ENCODE results near the gene HEBP1.
A peak's percentile ranks its signal among the peaks of the same experiment; 100 is the strongest.

Gene HEBP1

GRCh38 chr12:12999959-13000615, at the start of gene HEBP1:
Gene HEBP1, minus strand, starts transcription at chr12:13000265. Its CDS starts 151 bp downstream, at chr12:13000114.
- peak; percentile 97 for DNase-seq (ENCODE audit: extremely low spot score)
- TF ChIP-seq FOXK2 (IDR thresholded peaks at IDR 0.05) (no peak), L3MBTL2 (conservative IDR thresholded peaks at IDR 0.05) (peak; percentile 40; the same call in 1 of the 2 replicates)
- ChIA-PET POLR2A (no interaction called here), CTCF (interaction anchor here (0.5 to 0.8 kb wide), 2 partner anchors 155 to 212 kb away, joined by 3 read pairs; no protein-coding TSS in a partner anchor)

- DNase-seq (ENCODE audit: extremely low spot score), result no peak
- ChIA-PET POLR2A (no interaction called here), CTCF (interaction anchor here (0.7 to 1.2 kb wide), 2 partner anchors 13 to 162 kb away, joined by 3 to 4 read pairs; no protein-coding TSS in a partner anchor)
- TF ChIP-seq FOXA1 (IDR thresholded peaks at IDR 0.05), result no peak
- no peak for TF ChIP-seq FOXM1 (IDR thresholded peaks at IDR 0.05; ENCODE audit: borderline replicate concordance)
- TF ChIP-seq ELF4 (IDR thresholded peaks at IDR 0.05), result no peak
- TF ChIP-seq ZNF384 (IDR thresholded peaks at IDR 0.05), result no peak
- no peak for TF ChIP-seq SUZ12 (IDR thresholded peaks at IDR 0.05)
- no peak for TF ChIP-seq NFRKB (IDR thresholded peaks at IDR 0.05)
- TF ChIP-seq LEF1 (IDR thresholded peaks at IDR 0.05; ENCODE audit: borderline replicate concordance), result no peak
- TF ChIP-seq TARDBP (IDR thresholded peaks at IDR 0.05), result no peak
- TF ChIP-seq FOXK2 (IDR thresholded peaks at IDR 0.05), result no peak
- TF ChIP-seq L3MBTL2 (conservative IDR thresholded peaks at IDR 0.05), result no peak
- no peak for TF ChIP-seq PKNOX1 (IDR thresholded peaks at IDR 0.05)
- no peak for TF ChIP-seq ARNT (IDR thresholded peaks at IDR 0.05)
- TF ChIP-seq CTBP1 (IDR thresholded peaks at IDR 0.05; ENCODE audit: borderline replicate concordance), result no peak
- no peak for TF ChIP-seq SP1 (IDR thresholded peaks at IDR 0.05)
- no peak for TF ChIP-seq BHLHE40 (IDR thresholded peaks at IDR 0.05; ENCODE audit: borderline replicate concordance)
- no peak for TF ChIP-seq HDGF (IDR thresholded peaks at IDR 0.05; ENCODE audit: borderline replicate concordance)
These were observed 49.8 kb upstream of the HEBP1 start for GRCh38 chr12:13049816-13050215.

DNA sequence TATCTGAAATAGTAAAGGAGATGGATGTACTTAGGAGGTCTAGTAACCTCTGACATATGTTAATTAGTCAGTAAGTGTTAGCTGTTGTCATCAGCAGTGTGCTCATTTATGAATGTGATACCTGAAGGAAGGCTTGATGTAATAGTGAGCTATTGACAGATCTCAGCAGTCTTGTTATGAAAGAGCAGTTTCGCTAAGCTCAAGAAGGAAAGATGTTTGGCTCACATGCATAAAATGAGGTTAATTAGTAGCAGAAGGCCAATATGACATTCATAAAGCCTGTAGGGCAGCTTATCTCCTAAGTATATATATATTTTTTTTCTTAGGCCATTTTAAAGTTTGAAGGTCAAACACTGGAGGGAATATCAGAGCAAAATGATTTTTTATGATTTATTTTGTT, 46.9 kb upstream of the HEBP1 start:
- TF ChIP-seq ARNT (IDR thresholded peaks at IDR 0.05), result no peak
- no peak for TF ChIP-seq NFRKB (IDR thresholded peaks at IDR 0.05)
- no peak for TF ChIP-seq ELF4 (IDR thresholded peaks at IDR 0.05)
- TF ChIP-seq HDGF (IDR thresholded peaks at IDR 0.05; ENCODE audit: borderline replicate concordance), result no peak
- TF ChIP-seq ZNF384 (IDR thresholded peaks at IDR 0.05), result no peak
- no peak for TF ChIP-seq PKNOX1 (IDR thresholded peaks at IDR 0.05)
- TF ChIP-seq LEF1 (IDR thresholded peaks at IDR 0.05; ENCODE audit: borderline replicate concordance), result no peak
- no peak for TF ChIP-seq FOXA1 (IDR thresholded peaks at IDR 0.05)
- no peak for TF ChIP-seq L3MBTL2 (conservative IDR thresholded peaks at IDR 0.05)
- TF ChIP-seq FOXK2 (IDR thresholded peaks at IDR 0.05), result no peak
- no peak for DNase-seq (ENCODE audit: extremely low spot score)
- ChIA-PET CTCF (no interaction called here), POLR2A (interaction anchor here (1.1 kb wide), 1 partner anchor 26 kb away, joined by 3 read pairs; no protein-coding TSS in a partner anchor)

- no peak for DNase-seq (ENCODE audit: extremely low spot score)
- TF ChIP-seq L3MBTL2 (conservative IDR thresholded peaks at IDR 0.05) (no peak), BHLHE40 (IDR thresholded peaks at IDR 0.05; ENCODE audit: borderline replicate concordance) (no peak), SP1 (IDR thresholded peaks at IDR 0.05) (no peak), NFRKB (IDR thresholded peaks at IDR 0.05) (no peak)
- POLR2A ChIA-PET, result interaction anchor here (0.8 kb wide), 1 partner anchor 55 kb away, joined by 4 read pairs; no protein-coding TSS in a partner anchor
- CTCF ChIA-PET, result interaction anchor here (0.7 to 1.4 kb wide), 4 partner anchors 11 to 920 kb away, joined by 3 to 5 read pairs (median 4); no protein-coding TSS in a partner anchor
These were observed 45.8 kb upstream of the HEBP1 start for GRCh38 chr12:13045816-13046215.

DNA sequence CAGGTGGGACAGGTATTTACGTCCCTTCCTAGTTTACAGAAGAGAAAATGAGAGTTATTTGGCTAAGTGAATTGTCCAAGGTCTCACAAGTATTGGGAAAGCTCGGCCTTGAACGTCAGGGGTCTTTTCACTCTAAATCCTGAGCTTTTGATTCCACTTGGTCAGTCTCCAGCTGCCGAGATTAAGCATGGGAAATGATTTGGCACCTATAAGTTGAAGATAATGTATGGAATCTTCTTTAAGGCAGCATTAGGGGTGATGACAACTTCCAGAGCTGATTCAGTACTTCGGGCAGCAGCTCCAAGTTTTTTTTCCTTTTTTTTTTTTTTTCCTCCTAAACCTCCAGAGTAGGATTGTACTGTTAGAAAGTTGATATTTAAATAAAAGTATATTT, 44.8 kb upstream of the HEBP1 start:
- peak; percentile 17 for DNase-seq (ENCODE audit: extremely low spot score)
- TF ChIP-seq FOXM1 (IDR thresholded peaks at IDR 0.05; ENCODE audit: borderline replicate concordance) (no peak), ZNF384 (IDR thresholded peaks at IDR 0.05) (peak; percentile 66)
- ChIA-PET CTCF (interaction anchor here (0.7 to 1.4 kb wide), 8 partner anchors 12 to 129 kb away, joined by 3 to 8 read pairs (median 4); no protein-coding TSS in a partner anchor), POLR2A (interaction anchor here (0.7 to 1.1 kb wide), 3 partner anchors 10 to 58 kb away, joined by 3 to 4 read pairs (median 3); partner anchors contain the start of gene GSG1)

DNA sequence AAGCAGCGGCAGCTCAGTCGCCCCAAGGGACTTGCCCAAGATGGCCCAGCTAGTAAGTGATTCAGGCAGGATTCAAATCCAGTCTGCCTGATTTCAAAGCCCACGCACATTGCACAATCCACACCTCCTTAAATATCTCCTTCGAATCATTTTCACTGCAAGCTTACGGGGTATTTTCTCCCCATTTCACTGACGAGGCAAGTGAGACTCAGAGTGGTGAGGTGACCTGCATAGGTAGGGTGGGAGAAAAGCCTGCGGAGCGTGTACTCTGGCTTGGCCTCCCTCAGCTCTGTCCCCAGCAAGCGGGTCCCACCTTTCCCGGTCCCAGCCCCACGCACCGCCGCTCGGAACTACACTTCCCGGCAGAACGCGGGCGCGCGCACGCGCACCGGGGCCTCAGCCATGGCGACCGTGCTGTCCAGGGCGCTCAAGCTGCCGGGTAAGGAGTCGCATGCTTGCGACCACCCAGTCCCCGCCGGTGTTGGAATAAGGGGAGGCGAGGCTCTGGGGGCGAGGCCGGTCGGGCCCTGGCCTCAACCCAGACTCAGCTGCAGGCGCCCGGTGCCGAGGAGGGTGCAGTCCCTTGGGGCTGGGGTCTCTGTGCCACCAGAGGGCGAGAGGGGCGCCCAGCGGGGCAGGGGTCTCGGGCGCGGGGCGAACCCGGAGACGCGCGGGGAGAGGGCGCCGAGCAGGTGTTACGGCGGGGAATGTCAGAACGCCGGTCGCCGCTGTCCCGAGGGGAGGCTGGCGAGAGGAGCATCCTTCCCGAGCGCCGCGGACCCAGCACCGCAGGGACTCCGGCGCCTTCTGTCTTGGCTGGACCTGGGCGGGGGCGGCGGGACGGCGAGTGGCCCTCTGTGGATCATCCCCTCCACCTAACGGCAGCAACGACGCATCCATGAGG, 44.2 kb upstream of the HEBP1 start, which contains the start of gene FAM234B:
TSS of gene FAM234B (plus strand) at position 380 of the 904 bp plus-strand sequence. CDS start at position 403, 23 bp downstream.
- CTCF ChIA-PET, result interaction anchor here (0.7 to 1.4 kb wide), 12 partner anchors 10 to 169 kb away, joined by 3 to 7 read pairs (median 4); no protein-coding TSS in a partner anchor
- POLR2A ChIA-PET, result interaction anchor here (0.7 to 1.6 kb wide), 8 partner anchors 10 to 152 kb away, joined by 3 to 6 read pairs (median 3); partner anchors contain the start of genes EMP1 and GSG1
- peak; percentile 35; the same call in 1 of the 2 replicates for TF ChIP-seq L3MBTL2 (conservative IDR thresholded peaks at IDR 0.05)
- no peak for TF ChIP-seq LEF1 (IDR thresholded peaks at IDR 0.05; ENCODE audit: borderline replicate concordance)
- no peak for TF ChIP-seq PKNOX1 (IDR thresholded peaks at IDR 0.05)
- TF ChIP-seq FOXK2 (IDR thresholded peaks at IDR 0.05), result no peak
- peak; percentile 90 for DNase-seq (ENCODE audit: extremely low spot score)
